SH-SY5Y (cell line): ENCODE measurements around the gene FOSB.

ENCODE experiments used
- GATA2 ChIP-seq: IDR thresholded peaks from 2 replicates; pipeline ENCODE4 v1.6.1; 2011; ENCODE audit warnings: mild to moderate bottlenecking, low read depth, low read length
- GATA3 ChIP-seq: IDR thresholded peaks from 2 replicates; pipeline ENCODE4 v1.6.1; 2011; ENCODE audit warnings: low read depth, mild to moderate bottlenecking, low read length, moderate library complexity

- TF ChIP-seq GATA2 (no peak), GATA3 (no peak)
These were observed 23.3 kb upstream of the FOSB start for GRCh38 chr19:45444318-45445041.
